Naive thymus-derived CD8-positive, alpha-beta T cell (primary cell): ENCODE measurements around the gene ECHDC1. TPM values are rescaled to one million over a fixed set of nuclear protein-coding genes. Genes with fewer than 3 reads are reported as not detected.

ENCODE experiments used
- ATAC-seq, 2 donors: fragments of 150-1000 bp; cut with Tn5 transposase in 1 of 2; sonication (Bioruptor Pico), chemical (Tn5 transposase) in 1 of 2; 1 replicate in 1 of 2; 2 replicates in 1 of 2; pipeline ENCODE4 v1.10.0; 2021; ENCODE audit warnings: mild to moderate bottlenecking in 2 of 2, moderate library complexity in 2 of 2
- POLR2A ChIA-PET: fragments of 350-600 bp; sonication (Branson Sonifier 250); formaldehyde crosslinking; loops from one replicate; lab custom pipeline; 2021; ENCODE audit warnings: antibody characterized with exemption; lab: Charles Lee
- DNase-seq, 10 donors: peaks; one replicate each; pipeline versions ENCODE4 v3.0.0 to v3.0.0-alpha.2; 2020 to 2022
- H3K27ac Mint-ChIP-seq, 10 donors: one replicate each; pipeline ENCODE4 v1.8.0; 2020 to 2022; ENCODE audit warnings: mild to moderate bottlenecking in 10 of 10, mixed read lengths in 10 of 10, moderate library complexity in 4 of 10, inconsistent platforms in 1 of 10
- H3K27me3 Mint-ChIP-seq, 5 donors: one replicate each; pipeline ENCODE4 v1.8.0; 2021 to 2022; ENCODE audit warnings: mixed read lengths in 5 of 5
- H3K36me3 Mint-ChIP-seq, 3 donors: one replicate each; pipeline ENCODE4 v1.8.0; 2020 to 2022; ENCODE audit warnings: mixed read lengths in 3 of 3, mild to moderate bottlenecking in 2 of 3, inconsistent platforms in 1 of 3
- H3K4me1 Mint-ChIP-seq, 4 donors: one replicate each; pipeline ENCODE4 v1.8.0; 2021 to 2022; ENCODE audit warnings: mixed read lengths in 4 of 4
- H3K4me3 Mint-ChIP-seq, 10 donors: one replicate each; pipeline ENCODE4 v1.8.0; 2020 to 2022; ENCODE audit warnings: mild to moderate bottlenecking in 10 of 10, mixed read lengths in 10 of 10, moderate library complexity in 6 of 10, inconsistent platforms in 1 of 10
- H3K9me3 Mint-ChIP-seq, 9 donors: one replicate each; pipeline ENCODE4 v1.8.0; 2020 to 2022; ENCODE audit warnings: mixed read lengths in 9 of 9, mild to moderate bottlenecking in 3 of 9, inconsistent platforms in 1 of 9, moderate library complexity in 1 of 9
- polyA plus RNA-seq, 3 donors: library from polyadenylated mRNA; unstranded; fragments of 300-500 nt; fragmentation: Illumina TruSeq; gene quantifications; one replicate each; pipeline ENCODE4 v1.2.3, GENCODE V29; 2021
- total RNA-seq, 8 experiments: library from RNA in 2 of 8; stranded (reverse) in 2 of 8; gene quantifications; one replicate each; pipeline ENCODE4 v1.2.3 and lab custom pipeline; 2021 to 2026

The ECHDC1 gene
- total and polyA plus RNA-seq, 5 experiments from 2014 or later, result 40.1 to 79.4 (median 72.7) TPM

DNA sequence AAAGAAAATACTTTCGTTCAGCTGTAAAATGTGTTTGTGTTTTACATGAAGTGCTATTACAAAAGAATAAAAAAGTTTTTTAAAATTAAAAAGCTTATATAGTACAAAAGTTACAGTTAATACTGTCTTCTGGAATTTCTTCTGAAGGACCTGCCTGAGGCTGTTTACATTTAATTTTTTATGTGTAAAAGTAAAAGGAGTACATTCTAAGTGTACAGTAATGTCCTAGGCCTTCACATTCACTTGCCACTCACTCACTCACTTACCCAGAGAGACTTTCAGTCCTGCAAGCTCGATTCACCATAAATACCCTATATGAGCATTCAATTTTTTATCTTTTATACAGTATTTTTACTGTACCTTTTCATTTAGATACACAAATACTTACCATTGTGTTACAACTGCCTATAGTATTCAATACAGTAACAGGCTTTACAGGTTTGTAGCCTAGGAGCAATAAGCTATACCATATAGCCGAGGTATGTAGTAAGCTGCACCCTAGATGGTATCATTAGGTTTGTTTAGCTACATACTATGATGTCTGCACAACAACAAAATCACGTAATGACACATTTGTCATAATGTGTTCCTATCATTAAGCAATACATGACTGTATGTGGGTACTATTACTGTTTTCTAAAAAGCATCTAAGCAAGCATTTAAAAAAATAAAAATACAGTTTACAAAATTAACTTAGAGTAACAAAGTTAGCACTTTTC lies 43.7 kb downstream of the ECHDC1 start:
- ATAC-seq (no peak), DNase-seq (no peak)
- peaks cover 10 to 22% (median 18%) of the 10 kb centered on the region in 4 donors for H3K4me1 Mint-ChIP-seq
- no peaks in the 10 kb centered on the region for H3K27me3 Mint-ChIP-seq
- H3K36me3 Mint-ChIP-seq, result peaks cover 2 to 32% (median 2%) of the 10 kb centered on the region in 3 donors
- no peak overlapping the region for H3K4me3 Mint-ChIP-seq
- POLR2A ChIA-PET, result no interaction called here
- H3K27ac Mint-ChIP-seq, result peak overlapping the region in 3 of 10 donors; percentile 32 to 39 (median 36)
- no peaks in the 10 kb centered on the region for H3K9me3 Mint-ChIP-seq

- no peaks in the 10 kb centered on the region for H3K9me3 Mint-ChIP-seq
- no peak for ATAC-seq
- H3K27me3 Mint-ChIP-seq, result no peaks in the 10 kb centered on the region
- H3K36me3 Mint-ChIP-seq, result peaks cover 0 to 33% (median 4%) of the 10 kb centered on the region in 3 donors
- H3K4me1 Mint-ChIP-seq, result peaks cover 6 to 20% (median 14%) of the 10 kb centered on the region in 4 donors
- H3K27ac Mint-ChIP-seq, result peak overlapping the region in 2 of 10 donors; percentile 27 to 43
- DNase-seq, result no peak
- POLR2A ChIA-PET, result no interaction called here
- H3K4me3 Mint-ChIP-seq, result no peak overlapping the region
Observed at GRCh38 chr6:127298475-127298874, 44.9 kb downstream of the ECHDC1 start.

DNA sequence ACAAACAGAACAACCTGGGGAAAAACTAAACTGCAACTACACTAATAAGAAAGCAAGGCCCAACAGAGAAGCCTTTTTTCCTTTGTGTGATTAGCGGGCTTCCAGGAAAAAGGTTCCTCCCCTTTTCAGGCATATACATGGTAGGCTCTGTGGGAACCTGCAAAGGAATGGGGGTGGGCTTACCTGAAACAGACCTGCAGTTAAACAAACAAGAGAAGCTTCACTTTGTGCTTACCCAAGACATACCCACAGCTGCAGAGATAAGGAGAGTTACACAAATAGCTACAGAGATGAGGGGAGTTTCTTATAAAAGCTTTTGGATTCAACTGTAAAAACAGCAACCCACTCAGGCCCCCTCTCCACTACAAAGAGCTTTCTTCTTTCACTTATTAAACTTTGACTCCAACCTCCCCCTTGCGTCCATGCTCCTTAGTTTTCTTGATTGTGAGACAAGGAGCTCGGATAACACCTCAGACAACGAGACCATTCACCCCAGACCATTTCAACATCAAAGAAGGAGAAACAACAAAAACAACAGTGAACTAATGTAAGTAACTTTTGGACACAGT lies 45.8 kb downstream of the ECHDC1 start:
- POLR2A ChIA-PET, result no interaction called here
- peak overlapping the region in 9 of 10 donors; percentile 7 to 87 (median 38) for H3K27ac Mint-ChIP-seq
- peaks cover 6 to 21% (median 15%) of the 10 kb centered on the region in 4 donors for H3K4me1 Mint-ChIP-seq

GRCh38 chr6:127291495-127291894 lies 51.9 kb downstream of the ECHDC1 start:
- POLR2A ChIA-PET, result no interaction called here
- Mint-ChIP-seq H3K27ac (peak overlapping the region in 8 of 10 donors; percentile 29 to 84 (median 70)), H3K4me3 (peak overlapping the region in 3 of 10 donors; percentile 46 to 61 (median 56)), H3K9me3 (no peaks in the 10 kb centered on the region), H3K4me1 (peaks cover 17 to 35% (median 32%) of the 10 kb centered on the region in 4 donors), H3K27me3 (no peaks in the 10 kb centered on the region), H3K36me3 (peaks cover 8 to 56% (median 18%) of the 10 kb centered on the region in 3 donors)
- ATAC-seq (no peak), DNase-seq (no peak)

More for the DNA sequence above, 45.8 kb downstream of the ECHDC1 start:
- Mint-ChIP-seq H3K4me3 (no peak overlapping the region), H3K9me3 (no peaks in the 10 kb centered on the region), H3K36me3 (peaks cover 0 to 31% (median 4%) of the 10 kb centered on the region in 3 donors), H3K27me3 (no peaks in the 10 kb centered on the region)
- DNase-seq, result no peak
- ATAC-seq, result no peak

DNA sequence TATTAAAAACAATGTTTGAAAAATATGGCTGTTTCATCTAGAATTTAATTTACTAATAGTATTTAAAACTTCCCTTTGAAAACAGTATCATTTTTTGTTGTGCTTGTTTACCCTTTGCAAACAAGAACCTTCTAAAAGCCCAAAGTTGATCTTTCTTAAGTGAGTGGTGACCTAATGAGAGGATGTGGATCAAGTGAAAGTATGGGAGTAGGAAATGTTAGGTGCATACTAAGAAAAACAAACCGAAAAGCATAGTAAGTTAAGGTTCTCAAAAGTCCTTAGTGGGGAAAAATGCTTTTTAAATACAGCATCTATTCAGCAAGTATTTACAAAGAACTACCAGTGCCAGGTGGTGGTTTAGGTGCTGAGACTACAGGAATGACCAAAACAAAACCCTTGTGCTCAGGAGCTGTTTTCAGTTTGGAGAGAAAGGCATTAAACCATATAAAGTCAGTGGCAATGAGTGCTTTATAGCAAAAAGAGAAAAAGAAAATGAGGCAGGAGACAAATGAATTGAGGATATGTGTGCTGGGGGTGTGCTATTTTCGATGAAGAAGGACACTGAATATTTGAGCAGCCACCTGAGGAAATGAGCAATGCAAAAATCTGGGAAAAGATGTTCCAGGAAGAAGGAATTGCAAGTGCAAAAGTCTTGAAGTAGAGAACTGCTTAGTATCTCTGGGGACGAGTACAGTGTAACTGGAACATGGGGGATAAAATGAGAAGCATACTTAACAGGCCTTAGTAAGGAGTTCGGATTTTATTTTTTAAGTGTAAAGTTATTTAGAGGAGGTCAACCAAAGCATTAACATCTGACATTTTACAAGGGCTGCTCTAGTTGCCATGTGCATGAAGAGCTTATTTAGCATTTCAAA lies 52.8 kb downstream of the ECHDC1 start:
- Mint-ChIP-seq H3K27ac (peak overlapping the region; percentile 13 to 84 (median 58)), H3K9me3 (no peaks in the 10 kb centered on the region), H3K27me3 (no peaks in the 10 kb centered on the region), H3K4me1 (peaks cover 18 to 39% (median 34%) of the 10 kb centered on the region in 4 donors), H3K4me3 (peak overlapping the region in 1 of 10 donors; percentile 28), H3K36me3 (peaks cover 8 to 60% (median 25%) of the 10 kb centered on the region in 3 donors)
- DNase-seq, result no peak
- ATAC-seq, result no peak
- POLR2A ChIA-PET, result no interaction called here

DNA sequence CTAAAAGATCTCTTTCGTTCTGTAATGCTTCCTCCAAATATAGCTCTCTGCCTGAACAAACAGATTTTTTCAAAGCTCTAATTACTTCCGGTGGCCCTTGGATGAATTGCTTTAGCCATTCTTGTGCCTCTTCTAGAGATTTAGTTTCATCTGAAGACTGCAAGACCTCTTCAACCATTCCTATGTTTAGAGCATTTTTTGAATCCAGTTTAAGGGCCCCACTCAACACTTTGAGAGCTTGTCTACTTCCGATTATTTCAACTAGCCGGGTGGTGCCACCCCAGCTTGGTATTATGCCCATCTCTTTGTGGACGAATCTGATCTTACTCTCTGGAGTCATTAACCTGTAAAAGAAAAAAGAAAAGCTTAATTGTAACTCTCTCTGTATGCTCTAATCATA lies 53.5 kb downstream of the ECHDC1 start:
- Mint-ChIP-seq H3K4me3 (no peak overlapping the region), H3K27me3 (no peaks in the 10 kb centered on the region), H3K27ac (peak overlapping the region in 8 of 10 donors; percentile 17 to 89 (median 70)), H3K4me1 (peaks cover 19 to 40% (median 34%) of the 10 kb centered on the region in 4 donors), H3K36me3 (peaks cover 8 to 61% (median 27%) of the 10 kb centered on the region in 3 donors), H3K9me3 (no peaks in the 10 kb centered on the region)
- ATAC-seq (no peak), DNase-seq (no peak)
- POLR2A ChIA-PET, result no interaction called here

DNA sequence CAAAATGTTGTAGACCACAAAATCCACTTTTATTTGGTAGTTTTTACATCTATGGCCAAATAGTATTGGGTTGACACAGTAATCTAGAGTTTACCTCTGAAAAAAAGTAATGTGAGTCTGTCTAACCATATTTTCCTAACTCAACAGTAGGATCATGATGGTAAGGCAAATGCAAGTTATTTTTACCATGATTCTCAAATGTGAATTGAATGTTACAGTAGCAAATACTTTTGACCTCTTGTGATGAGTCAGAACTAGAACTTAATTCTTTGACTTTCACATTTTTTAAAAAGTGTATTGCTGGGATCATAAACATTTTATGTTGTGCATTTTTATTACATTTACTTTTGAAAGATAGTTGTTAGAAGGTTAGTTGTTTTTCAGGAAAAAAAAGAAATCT lies 54.7 kb downstream of the ECHDC1 start:
- peaks cover 15 to 33% (median 29%) of the 10 kb centered on the region in 4 donors for H3K4me1 Mint-ChIP-seq
- no peaks in the 10 kb centered on the region for H3K9me3 Mint-ChIP-seq
- peaks cover 8 to 60% (median 30%) of the 10 kb centered on the region in 3 donors for H3K36me3 Mint-ChIP-seq
- DNase-seq (no peak), ATAC-seq (no peak)
- POLR2A ChIA-PET, result no interaction called here
- H3K27ac Mint-ChIP-seq, result peak overlapping the region in 1 of 10 donors; percentile 84
- H3K27me3 Mint-ChIP-seq, result no peaks in the 10 kb centered on the region
- no peak overlapping the region for H3K4me3 Mint-ChIP-seq

DNA sequence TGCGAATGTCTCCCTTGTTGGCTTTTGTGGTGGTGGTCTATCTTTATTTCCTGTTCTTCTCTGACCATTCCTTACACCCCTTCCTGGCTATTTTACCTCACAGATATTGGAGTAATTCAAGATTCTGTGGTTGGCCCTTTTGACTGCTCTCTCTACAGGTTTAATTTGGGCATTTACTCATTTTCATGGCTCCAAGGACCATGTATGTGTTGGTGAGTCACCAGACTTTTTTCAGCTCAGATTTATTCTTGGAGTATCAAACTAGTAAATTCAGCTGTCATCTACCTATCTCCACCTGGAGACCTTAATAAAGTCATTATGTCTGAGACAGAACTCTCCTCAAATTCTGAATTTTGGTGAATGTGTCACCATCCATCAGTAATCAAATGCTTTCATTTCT lies 61.2 kb downstream of the ECHDC1 start:
- Mint-ChIP-seq H3K27me3 (no peaks in the 10 kb centered on the region), H3K36me3 (peaks cover 7 to 61% (median 36%) of the 10 kb centered on the region in 3 donors), H3K9me3 (no peaks in the 10 kb centered on the region), H3K4me3 (no peak overlapping the region), H3K4me1 (peaks cover 11 to 23% (median 17%) of the 10 kb centered on the region in 4 donors), H3K27ac (peak overlapping the region in 2 of 10 donors; percentile 6 to 84)
- POLR2A ChIA-PET, result no interaction called here
- DNase-seq (no peak), ATAC-seq (no peak)

DNA sequence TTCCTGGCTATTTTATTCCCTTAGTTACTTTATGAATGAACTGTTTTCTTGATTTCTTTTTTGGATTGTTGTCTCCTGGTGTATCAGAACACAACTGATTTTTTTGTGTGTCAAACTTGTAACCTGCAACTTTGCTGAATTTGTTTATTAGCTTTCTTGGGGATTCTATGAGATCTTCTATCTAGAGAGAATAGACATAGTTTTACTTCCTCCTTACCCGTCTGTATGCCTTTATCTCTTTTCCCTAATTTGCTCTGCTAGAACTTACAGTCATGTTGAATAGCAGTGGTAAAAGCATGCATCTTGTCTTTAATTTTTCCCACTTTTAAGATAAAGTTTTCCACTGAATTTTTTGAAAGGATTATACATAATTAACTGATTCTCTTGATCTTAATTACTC lies 63.6 kb downstream of the ECHDC1 start:
- POLR2A ChIA-PET, result no interaction called here
- no peak for DNase-seq
- Mint-ChIP-seq H3K4me3 (no peak overlapping the region), H3K9me3 (no peaks in the 10 kb centered on the region), H3K4me1 (peaks cover 8 to 19% (median 13%) of the 10 kb centered on the region in 4 donors), H3K36me3 (peaks cover 0 to 40% (median 21%) of the 10 kb centered on the region in 3 donors), H3K27ac (peak overlapping the region in 6 of 10 donors; percentile 8 to 78 (median 15)), H3K27me3 (no peaks in the 10 kb centered on the region)
- ATAC-seq, result no peak

DNA sequence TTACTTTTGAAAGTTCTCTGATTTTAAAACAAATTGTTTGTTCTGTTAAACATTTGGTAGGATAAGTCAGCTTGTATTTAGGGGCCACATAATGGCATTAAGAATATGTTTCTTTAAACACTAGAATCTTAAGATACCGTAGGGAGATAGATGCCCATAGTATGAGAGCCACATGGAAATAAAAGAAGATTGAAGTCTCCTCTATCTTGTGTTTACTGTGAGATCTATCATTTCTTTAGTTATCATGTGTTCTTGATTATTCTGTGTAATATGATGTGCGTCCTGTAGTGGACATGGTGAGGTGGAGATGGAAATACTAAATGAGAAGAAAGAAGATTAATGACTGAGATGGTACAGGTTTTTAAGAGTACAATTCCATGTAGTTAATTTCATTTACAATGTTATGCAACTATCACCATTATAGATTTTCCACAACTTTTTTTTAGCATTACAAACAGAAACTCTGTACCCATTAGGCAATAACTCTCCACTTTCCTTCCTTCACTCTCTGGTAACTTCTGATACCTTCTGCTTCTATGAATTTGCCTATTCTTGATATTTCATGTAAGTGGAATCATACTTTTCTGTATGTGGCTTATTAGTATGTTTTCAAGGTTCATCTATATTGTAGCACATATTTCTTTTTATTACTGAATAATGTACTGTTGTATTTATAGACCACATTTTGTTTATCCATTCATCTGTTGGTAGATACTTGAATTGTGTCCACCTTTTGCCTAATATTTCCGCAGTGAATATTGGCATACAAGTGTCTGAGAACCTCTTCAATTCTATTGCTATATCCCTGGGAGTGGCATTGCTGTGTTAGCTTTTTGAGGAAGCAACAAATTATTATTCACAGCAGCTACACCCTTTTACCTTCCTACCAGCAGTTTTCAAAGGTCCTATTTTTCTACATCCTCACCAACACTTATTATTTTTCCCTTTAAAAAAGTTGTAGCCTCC lies 65.2 kb downstream of the ECHDC1 start:
- ATAC-seq, result no peak
- Mint-ChIP-seq H3K27ac (no peak overlapping the region), H3K9me3 (no peaks in the 10 kb centered on the region), H3K4me1 (peaks cover 22 to 26% (median 24%) of the 10 kb centered on the region in 4 donors), H3K36me3 (peaks cover 0 to 27% (median 15%) of the 10 kb centered on the region in 3 donors), H3K27me3 (no peaks in the 10 kb centered on the region), H3K4me3 (no peak overlapping the region)
- POLR2A ChIA-PET, result no interaction called here
- no peak for DNase-seq

GRCh38 chr6:127276331-127276730 lies 67.1 kb downstream of the ECHDC1 start:
- Mint-ChIP-seq H3K27me3 (no peaks in the 10 kb centered on the region), H3K27ac (no peak overlapping the region), H3K4me3 (no peak overlapping the region), H3K4me1 (peaks cover 22 to 39% (median 32%) of the 10 kb centered on the region in 4 donors), H3K36me3 (peaks cover 0 to 8% (median 2%) of the 10 kb centered on the region in 3 donors), H3K9me3 (no peaks in the 10 kb centered on the region)
- POLR2A ChIA-PET, result interaction anchor here (1.8 kb wide), 1 partner anchor 9 kb away, joined by 8 read pairs; the partner anchor contains the start of gene RNF146
- DNase-seq (no peak), ATAC-seq (no peak)
